ENCODE measurements around the gene ALG1. TPM values are rescaled to one million over a fixed set of nuclear protein-coding genes. Genes with fewer than 3 reads are reported as not detected.

ALG1 gene
- total and polyA plus RNA-seq, 2 donors (not counting 3 experiments of a cell fraction or from before 2014, with no cell fraction given), result 33.7 to 46.0 TPM

DNA sequence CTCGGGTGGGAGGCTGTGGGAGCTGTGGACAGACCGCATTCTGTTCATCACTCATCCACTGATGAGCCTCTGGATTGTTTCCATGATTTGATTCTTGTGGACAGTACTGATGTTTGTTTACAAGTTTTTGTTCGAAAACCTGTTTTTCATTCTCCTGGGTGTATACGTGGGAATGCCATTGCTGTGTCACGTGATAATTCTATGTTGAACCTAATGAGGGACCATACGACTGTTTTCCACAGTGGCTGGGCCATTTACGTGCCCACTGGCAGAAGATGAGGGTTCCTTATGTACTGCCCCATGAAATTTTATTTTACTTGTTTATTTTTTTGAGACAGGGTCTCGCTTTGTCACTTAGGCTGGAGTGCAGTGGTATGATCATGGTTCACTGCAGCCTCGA is 2.6 kb upstream of the ALG1 start:
- peaks cover 8% of the 10 kb centered on the region for H3K4me1 ChIP-seq (ENCODE audit: control insufficient read depth, extremely low read depth, insufficient read depth, low read length)
- no peak overlapping the region for H2AFZ ChIP-seq (ENCODE audit: low read depth, low read length)
- no peaks in the 10 kb centered on the region for H3K9me1 ChIP-seq (replicated peaks; ENCODE audit: control insufficient read depth, extremely low read depth, insufficient read depth, low read length)
- no TSS peak for BruUV-seq (replicated peaks)
- dilution Hi-C loops (cut with MboI; ENCODE audit: extremely low pct_ligation_motif_present, low sequenced_read_pairs) (no loop called here), intact Hi-C loops (cut with micrococcal nuclease) (no loop called here)
- H3K27me3 ChIP-seq (ENCODE audit: control insufficient read depth in 2 of 2, insufficient read depth in 2 of 2, low read length in 2 of 2), result no peaks in the 10 kb centered on the region
- FAIRE-seq (no peak), DNase-seq (ENCODE audit: low read depth, low spot score) (no peak)
- H3K9ac ChIP-seq (replicated peaks; ENCODE audit: extremely low read depth, insufficient read depth, low read length), result no peak overlapping the region
- POLR2A ChIA-PET, result no interaction called here
- peaks cover 9% of the 10 kb centered on the region for H3K79me2 ChIP-seq (ENCODE audit: control insufficient read depth, insufficient read depth, low read length)
- no peaks in the 10 kb centered on the region for H3K9me3 ChIP-seq (replicated peaks; ENCODE audit: control insufficient read depth, insufficient read depth, low read length)
- CTCF ChIA-PET, result interaction anchor here (1.2 kb wide), 1 partner anchor 11 kb away, joined by 3 read pairs; no protein-coding TSS in a partner anchor
- H3K27ac ChIP-seq (ENCODE audit: insufficient read depth, low read depth, low read length), result no peak overlapping the region
- no peaks in the 10 kb centered on the region for H4K20me1 ChIP-seq (replicated peaks; ENCODE audit: control insufficient read depth, extremely low read depth, insufficient read depth, low read length)
- TF ChIP-seq POLR2A (IDR thresholded peaks at IDR 0.05; ENCODE audit: low read depth, low read length), result no peak
- H3K4me3 ChIP-seq (replicated peaks in 1 of 3; ENCODE audit: insufficient read depth in 1 of 3, low read depth in 1 of 3, low read length in 3 of 3), result no peak overlapping the region
- H3K4me2 ChIP-seq (ENCODE audit: insufficient read depth, low read length), result no peak overlapping the region
- no peaks in the 10 kb centered on the region for H3K36me3 ChIP-seq (ENCODE audit: control insufficient read depth in 2 of 2, extremely low read depth in 1 of 2, insufficient read depth in 2 of 2, low read length in 2 of 2)

DNA sequence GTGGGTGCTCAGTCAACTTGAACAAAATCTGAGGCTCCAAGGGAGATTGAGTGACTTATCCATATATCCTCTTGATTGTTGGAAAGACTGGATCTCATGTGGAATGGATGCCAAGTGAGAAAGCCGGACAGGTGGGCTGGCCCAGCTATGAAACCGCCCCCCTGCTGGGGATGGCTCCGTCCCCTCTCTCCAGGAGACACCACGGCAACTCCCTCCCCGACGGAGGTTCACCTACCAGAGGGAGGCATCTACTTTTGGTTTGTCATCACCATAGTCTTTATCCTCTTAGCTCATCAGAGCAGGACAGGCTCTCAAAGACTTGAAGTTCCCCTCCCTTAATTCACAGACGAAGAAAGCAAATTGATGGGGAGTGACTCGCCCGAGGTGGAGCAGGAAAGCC is 1.8 kb upstream of the ALG1 start:
- Histone ChIP-seq H3K4me2 (ENCODE audit: insufficient read depth, low read length) (no peak overlapping the region), H3K9me1 (replicated peaks; ENCODE audit: control insufficient read depth, extremely low read depth, insufficient read depth, low read length) (no peaks in the 10 kb centered on the region), H3K27ac (ENCODE audit: insufficient read depth, low read depth, low read length) (no peak overlapping the region), H3K9ac (replicated peaks; ENCODE audit: extremely low read depth, insufficient read depth, low read length) (no peak overlapping the region), H3K4me3 (replicated peaks in 1 of 3; ENCODE audit: insufficient read depth in 1 of 3, low read depth in 1 of 3, low read length in 3 of 3) (no peak overlapping the region), H2AFZ (ENCODE audit: low read depth, low read length) (no peak overlapping the region), H3K79me2 (ENCODE audit: control insufficient read depth, insufficient read depth, low read length) (peaks cover 9% of the 10 kb centered on the region), H3K27me3 (ENCODE audit: control insufficient read depth in 2 of 2, insufficient read depth in 2 of 2, low read length in 2 of 2) (no peaks in the 10 kb centered on the region), H3K36me3 (ENCODE audit: control insufficient read depth in 2 of 2, extremely low read depth in 1 of 2, insufficient read depth in 2 of 2, low read length in 2 of 2) (no peaks in the 10 kb centered on the region), H3K4me1 (ENCODE audit: control insufficient read depth, extremely low read depth, insufficient read depth, low read length) (peaks cover 8% of the 10 kb centered on the region), H4K20me1 (replicated peaks; ENCODE audit: control insufficient read depth, extremely low read depth, insufficient read depth, low read length) (no peaks in the 10 kb centered on the region), H3K9me3 (replicated peaks; ENCODE audit: control insufficient read depth, insufficient read depth, low read length) (no peaks in the 10 kb centered on the region)
- dilution Hi-C loops (cut with MboI; ENCODE audit: extremely low pct_ligation_motif_present, low sequenced_read_pairs), result no loop called here
- intact Hi-C loops (cut with micrococcal nuclease), result no loop called here
- DNase-seq (ENCODE audit: low read depth, low spot score) (no peak), FAIRE-seq (no peak)
- no peak for TF ChIP-seq POLR2A (IDR thresholded peaks at IDR 0.05; ENCODE audit: low read depth, low read length)
- TF ChIP-seq FOS (IDR thresholded peaks at IDR 0.05; ENCODE audit: borderline replicate concordance, insufficient read depth, low read length), result no peak
- TF ChIP-seq JUN (IDR thresholded peaks at IDR 0.05; ENCODE audit: borderline replicate concordance, insufficient read depth, insufficient read length, low read depth), result no peak
- TF ChIP-seq, protein P1, sequence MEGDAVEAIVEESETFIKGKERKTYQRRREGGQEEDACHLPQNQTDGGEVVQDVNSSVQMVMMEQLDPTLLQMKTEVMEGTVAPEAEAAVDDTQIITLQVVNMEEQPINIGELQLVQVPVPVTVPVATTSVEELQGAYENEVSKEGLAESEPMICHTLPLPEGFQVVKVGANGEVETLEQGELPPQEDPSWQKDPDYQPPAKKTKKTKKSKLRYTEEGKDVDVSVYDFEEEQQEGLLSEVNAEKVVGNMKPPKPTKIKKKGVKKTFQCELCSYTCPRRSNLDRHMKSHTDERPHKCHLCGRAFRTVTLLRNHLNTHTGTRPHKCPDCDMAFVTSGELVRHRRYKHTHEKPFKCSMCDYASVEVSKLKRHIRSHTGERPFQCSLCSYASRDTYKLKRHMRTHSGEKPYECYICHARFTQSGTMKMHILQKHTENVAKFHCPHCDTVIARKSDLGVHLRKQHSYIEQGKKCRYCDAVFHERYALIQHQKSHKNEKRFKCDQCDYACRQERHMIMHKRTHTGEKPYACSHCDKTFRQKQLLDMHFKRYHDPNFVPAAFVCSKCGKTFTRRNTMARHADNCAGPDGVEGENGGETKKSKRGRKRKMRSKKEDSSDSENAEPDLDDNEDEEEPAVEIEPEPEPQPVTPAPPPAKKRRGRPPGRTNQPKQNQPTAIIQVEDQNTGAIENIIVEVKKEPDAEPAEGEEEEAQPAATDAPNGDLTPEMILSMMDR (IDR thresholded peaks at IDR 0.05; ENCODE audit: extremely low read depth in 1 of 2, insufficient read depth in 1 of 2, low read depth in 1 of 2, low read length in 2 of 2), result no peak
- TF ChIP-seq, protein P2, sequence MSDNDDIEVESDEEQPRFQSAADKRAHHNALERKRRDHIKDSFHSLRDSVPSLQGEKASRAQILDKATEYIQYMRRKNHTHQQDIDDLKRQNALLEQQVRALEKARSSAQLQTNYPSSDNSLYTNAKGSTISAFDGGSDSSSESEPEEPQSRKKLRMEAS (IDR thresholded peaks at IDR 0.05; ENCODE audit: insufficient read depth, insufficient read length), result no peak
- POLR2A ChIA-PET, result no interaction called here
- no TSS peak for BruUV-seq (replicated peaks)
- CTCF ChIA-PET, result interaction anchor here (1.2 kb wide), 1 partner anchor 12 kb away, joined by 3 read pairs; no protein-coding TSS in a partner anchor
